H1 (cell line): ENCODE measurements around the gene MATK.

ENCODE experiments used
- ATF2 ChIP-seq: IDR thresholded peaks from 2 replicates; pipeline ENCODE4 v1.6.1; 2012; ENCODE audit warnings: low read length, inconsistent platforms
- CHD7 ChIP-seq: fragments of 300-600 bp; sonication (generic); IDR thresholded peaks from 2 replicates; pipeline ENCODE4 v1.7.1; 2012; ENCODE audit warnings: low read length, moderate library complexity, mild to moderate bottlenecking, inconsistent platforms; ENCODE audit not compliant: insufficient replicate concordance
- CREB1 ChIP-seq: IDR thresholded peaks from 2 replicates; pipeline ENCODE4 v1.6.1; 2012; ENCODE audit warnings: inconsistent platforms
- CTCF ChIP-seq, 3 experiments: IDR thresholded peaks; 1 replicate in 2 of 3; 2 replicates in 1 of 3; pipeline versions ENCODE4 v1.5.1 to v1.6.1; 2011; ENCODE audit warnings: low read length in 3 of 3, mild to moderate bottlenecking in 3 of 3, inconsistent platforms in 2 of 3, low read depth in 1 of 3, moderate library complexity in 1 of 3; ENCODE audit not compliant: insufficient read depth in 1 of 3; ENCODE audit errors: control extremely low read depth in 1 of 3
- EP300 ChIP-seq, 2 experiments: IDR thresholded peaks; 1 replicate in 1 of 2; 2 replicates in 1 of 2; pipeline ENCODE4 v1.6.1; 2011 to 2012; ENCODE audit warnings: low read depth in 2 of 2, low read length in 2 of 2, mild to moderate bottlenecking in 2 of 2, borderline replicate concordance in 1 of 2, inconsistent platforms in 1 of 2, moderate library complexity in 1 of 2
- KDM1A ChIP-seq: fragments of 200-600, 300-600 bp; sonication (generic); IDR thresholded peaks from 2 replicates; pipeline ENCODE4 v1.7.1; 2016; ENCODE audit warnings: mild to moderate bottlenecking, low read length, borderline replicate concordance
- NRF1 ChIP-seq: IDR thresholded peaks from 2 replicates; pipeline ENCODE4 v1.6.1; 2011; ENCODE audit warnings: mild to moderate bottlenecking, low read depth, low read length, improper control_type of control experiment
- PHF8 ChIP-seq: fragments of 200-600 bp; sonication (generic); conservative IDR thresholded peaks from 2 replicates; pipeline ENCODE4 v1.7.1; 2012; ENCODE audit warnings: low read depth, mild to moderate bottlenecking, inconsistent platforms, low read length, moderate library complexity
- POLR2A ChIP-seq, 2 experiments: IDR thresholded peaks; 1 replicate in 1 of 2; 2 replicates in 1 of 2; pipeline ENCODE4 v1.6.1; 2011; ENCODE audit warnings: low read depth in 2 of 2, low read length in 2 of 2, mild to moderate bottlenecking in 2 of 2; ENCODE audit errors: control extremely low read depth in 1 of 2
- RFX5 ChIP-seq: IDR thresholded peaks from 2 replicates; pipeline ENCODE4 v1.6.1; 2011; ENCODE audit warnings: low read depth, low read length, improper control_type of control experiment, borderline replicate concordance
- SP4 ChIP-seq: IDR thresholded peaks from 2 replicates; pipeline ENCODE4 v1.6.1; 2012; ENCODE audit warnings: low read length, inconsistent platforms
- TAF1 ChIP-seq: IDR thresholded peaks from 2 replicates; pipeline ENCODE4 v1.6.1; 2011; ENCODE audit warnings: mild to moderate bottlenecking, low read depth, low read length
- TBP ChIP-seq: IDR thresholded peaks from 2 replicates; pipeline ENCODE4 v1.6.1; 2011; ENCODE audit warnings: low read depth, low read length, improper control_type of control experiment

DNA sequence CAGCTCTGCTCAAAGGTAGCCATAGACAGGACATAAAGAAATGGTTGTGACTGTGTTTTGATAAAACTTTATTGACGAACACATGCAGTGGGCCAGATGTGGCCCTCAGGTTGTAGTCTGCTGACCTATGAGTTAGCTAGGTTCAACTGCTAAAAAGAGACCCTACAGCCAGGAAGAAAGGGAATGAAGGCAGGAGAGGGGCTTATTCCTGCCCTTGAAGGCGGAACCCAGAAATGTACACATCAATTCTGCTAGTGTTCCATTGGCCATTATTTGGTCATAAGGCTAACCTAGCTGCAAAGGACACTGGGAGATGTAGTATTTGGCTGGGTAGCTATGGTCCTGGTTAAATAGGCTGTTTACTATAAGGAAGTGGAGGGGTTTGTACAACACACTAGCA lies 42.7 kb downstream of the MATK start:
- TF ChIP-seq RFX5, result no peak
- TF ChIP-seq PHF8, result no peak
- no peak for TF ChIP-seq CREB1
- TF ChIP-seq SP4, result no peak
- no peak for TF ChIP-seq CTCF (IDR thresholded peaks at IDR 0.05; ENCODE audit: control extremely low read depth in 1 of 3, insufficient read depth in 1 of 3, low read depth in 1 of 3, low read length in 3 of 3)
- TF ChIP-seq TAF1, result no peak
- no peak for TF ChIP-seq NRF1
- TF ChIP-seq CHD7, result no peak
- TF ChIP-seq KDM1A, result no peak
- TF ChIP-seq TBP, result no peak
- TF ChIP-seq ATF2, result no peak
- TF ChIP-seq EP300 (IDR thresholded peaks at IDR 0.05; ENCODE audit: borderline replicate concordance in 1 of 2, low read depth in 2 of 2, low read length in 2 of 2), result no peak
- TF ChIP-seq POLR2A (IDR thresholded peaks at IDR 0.05; ENCODE audit: control extremely low read depth in 1 of 2, low read depth in 2 of 2, low read length in 2 of 2), result no peak
